Urinary bladder (tissue), 4 donors: Measurements from ENCODE around the gene DNAJB2. TPM values are rescaled to one million over a fixed set of nuclear protein-coding genes. Genes with fewer than 3 reads are reported as not detected.
"Not testable (repeated sequence)": the region's sequence is repeated elsewhere in the genome, so short reads cannot be mapped to it uniquely, and the experiment has no call there.

ENCODE experiments used
- DNase-seq: peaks from one replicate; pipeline ENCODE4 v3.0.0-alpha.2; 2015; ENCODE audit errors: extremely low spot score
- H3K27ac ChIP-seq: one replicate; pipeline ENCODE4 v1.5.1; 2013; ENCODE audit warnings: low read depth, mild to moderate bottlenecking, moderate library complexity
- H3K36me3 ChIP-seq: one replicate; pipeline ENCODE4 v1.6.1; 2013; ENCODE audit warnings: mild to moderate bottlenecking, moderate library complexity; ENCODE audit not compliant: insufficient read depth
- H3K4me1 ChIP-seq: one replicate; pipeline ENCODE4 v1.6.1; 2013; ENCODE audit warnings: mild to moderate bottlenecking, moderate library complexity; ENCODE audit not compliant: insufficient read depth
- H3K4me3 ChIP-seq: one replicate; pipeline ENCODE4 v1.5.1; 2013; ENCODE audit warnings: low read depth, low read length
- whole genome bisulfite sequencing: extraction: QIAGEN DNeasy Blood & Tissue Kit; methylation state at CpG from one replicate; pipeline ENCODE4 v1.1.7; 2013; 5-methylcytosine and 5-hydroxymethylcytosine counted together
- polyA plus RNA-seq: library from polyadenylated mRNA; stranded (reverse); fragments of 200-250 nt; gene quantifications from one replicate; pipeline ENCODE4 v1.2.3, GENCODE V29; 2013
- total RNA-seq: library from RNA; depleted of rRNA; stranded (reverse); fragments of >200 nt; gene quantifications from one replicate; pipeline ENCODE4 v1.2.3, GENCODE V29; 2014
- donor health status: healthy with polysubstance abuse.
- donor health status: healthy.

The DNAJB2 gene
- total and polyA plus RNA-seq, 2 donors = 38.7 to 76.9 TPM

DNA sequence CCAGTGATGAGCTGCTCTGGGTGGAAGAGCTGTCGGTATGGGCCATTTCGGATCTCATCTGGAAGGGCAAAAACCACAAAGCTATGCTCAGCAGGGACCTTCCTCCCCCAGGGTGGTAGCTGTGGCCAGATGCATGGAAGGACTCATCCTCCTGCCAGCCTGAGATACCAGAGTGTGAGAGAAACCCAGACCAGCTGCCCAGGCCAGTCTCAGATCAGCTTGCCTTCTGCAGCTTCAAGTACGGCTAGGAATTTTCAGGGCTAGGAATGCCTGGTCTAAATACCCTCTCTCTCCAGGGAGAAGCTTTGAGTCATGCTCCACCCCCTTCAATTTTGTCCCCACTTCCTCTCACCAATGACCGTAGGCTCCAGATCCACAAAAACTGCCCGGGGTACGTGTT is 27.5 kb upstream of the DNAJB2 start:
- no peak overlapping the region for H3K4me3 ChIP-seq
- no peaks in the 10 kb centered on the region for H3K4me1 ChIP-seq
- no peaks in the 10 kb centered on the region for H3K36me3 ChIP-seq
- H3K27ac ChIP-seq = no peak overlapping the region
- 81% methylated on average over 6 of the region's 6 CpGs for WGBS
- no peak for DNase-seq

DNA sequence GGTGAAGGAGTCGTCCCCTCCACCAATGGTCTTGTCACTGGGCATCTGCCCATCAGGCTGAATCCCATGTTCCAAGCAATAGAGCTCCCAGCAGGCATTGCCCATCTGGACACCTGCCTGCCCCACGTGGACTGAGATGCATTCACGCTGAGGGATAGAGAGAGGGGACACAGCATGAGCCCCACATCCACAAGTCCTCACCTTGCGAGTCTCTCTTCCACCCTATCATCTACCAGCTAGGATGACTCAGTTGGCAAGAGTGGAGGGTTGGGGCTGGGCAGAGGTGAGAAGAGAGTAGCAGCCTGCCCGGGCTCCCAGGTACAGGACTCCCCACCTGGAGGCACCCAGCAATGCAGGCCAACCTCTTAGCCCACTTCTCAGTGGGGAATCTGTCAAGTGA is 27.1 kb upstream of the DNAJB2 start:
- no peak for DNase-seq
- H3K4me3 ChIP-seq = peak overlapping the region; percentile 59
- WGBS = 69% methylated on average over 5 of the region's 5 CpGs
- no peaks in the 10 kb centered on the region for H3K36me3 ChIP-seq
- H3K27ac ChIP-seq = peak overlapping the region; percentile 28
- H3K4me1 ChIP-seq = no peaks in the 10 kb centered on the region

GRCh38 chr2:219252570-219252899 is 26.6 kb upstream of the DNAJB2 start:
- no peak for DNase-seq
- Histone ChIP-seq H3K4me1 (no peaks in the 10 kb centered on the region), H3K36me3 (no peaks in the 10 kb centered on the region), H3K4me3 (peak overlapping the region; percentile 59), H3K27ac (peak overlapping the region; percentile 1)
- 16% methylated on average over 9 of the region's 9 CpGs for WGBS

- Histone ChIP-seq H3K4me1 (no peaks in the 10 kb centered on the region), H3K36me3 (no peaks in the 10 kb centered on the region), H3K27ac (peak within 1 kb of the TSS; percentile 43), H3K4me3 (peak within 1 kb of the TSS; percentile 59)
- 4% methylated on average over 49 of the region's 49 CpGs for WGBS
- no peak for DNase-seq
These were observed 26.0 kb upstream of the DNAJB2 start, which contains the start of gene TUBA4B for GRCh38 chr2:219252900-219253752. TUBA4B (plus strand) TSS chr2:219253243; CDS start chr2:219253408, 165 bp downstream.

DNA sequence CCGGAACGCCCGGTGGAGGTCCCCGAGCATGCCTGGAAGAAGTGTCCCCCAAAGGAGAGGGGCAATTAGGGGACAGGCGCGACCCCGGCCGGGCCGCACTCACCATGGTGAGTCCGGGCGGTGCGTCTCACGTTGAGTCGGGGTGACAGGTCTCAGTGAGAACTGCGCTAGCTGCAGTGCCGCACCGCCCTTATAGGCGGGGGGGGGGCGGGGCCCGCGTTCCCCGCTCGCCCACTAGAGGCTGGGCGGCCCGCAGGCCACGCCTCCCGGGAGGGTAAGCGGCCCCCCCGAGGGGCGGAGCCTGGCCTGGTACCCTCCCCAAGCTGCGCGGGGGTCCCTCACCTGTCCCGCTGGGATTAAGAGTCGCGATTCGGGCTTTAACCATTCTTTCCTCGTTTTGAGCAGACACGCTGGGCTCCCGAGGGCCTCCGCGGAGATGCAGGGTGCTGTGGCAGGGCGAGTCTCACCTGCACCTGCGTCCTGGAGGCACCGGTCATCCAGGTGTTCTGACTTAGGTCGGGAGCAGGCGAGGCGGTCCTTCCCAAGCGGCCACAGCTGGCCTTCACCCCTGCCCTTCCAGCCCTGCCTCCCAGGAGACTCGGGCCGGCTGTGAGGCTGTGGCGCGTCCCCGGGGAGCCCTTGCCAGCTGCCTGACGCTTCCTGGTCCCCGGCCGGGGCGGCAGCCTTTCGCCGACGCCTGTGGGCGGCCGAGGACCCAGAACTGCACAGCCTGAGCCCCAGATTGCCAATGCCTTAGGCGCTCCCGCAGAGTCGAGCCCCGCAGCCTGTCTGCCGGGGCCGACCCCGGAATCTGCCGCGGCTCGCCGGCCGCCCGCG is 25.2 kb upstream of the DNAJB2 start, which contains the start of gene TUBA4A:
TSS of gene TUBA4A (minus strand) at position 166 of the 837 bp plus-strand sequence. CDS start at position 106, 60 bp downstream.
- under 1% methylated on average over 76 of the region's 76 CpGs for WGBS
- DNase-seq = no peak
- H3K4me1 ChIP-seq = no peaks in the 10 kb centered on the region
- H3K36me3 ChIP-seq = no peaks in the 10 kb centered on the region
- peak within 1 kb of the TSS; percentile 59 for H3K4me3 ChIP-seq
- peak within 1 kb of the TSS; percentile 64 for H3K27ac ChIP-seq

DNA sequence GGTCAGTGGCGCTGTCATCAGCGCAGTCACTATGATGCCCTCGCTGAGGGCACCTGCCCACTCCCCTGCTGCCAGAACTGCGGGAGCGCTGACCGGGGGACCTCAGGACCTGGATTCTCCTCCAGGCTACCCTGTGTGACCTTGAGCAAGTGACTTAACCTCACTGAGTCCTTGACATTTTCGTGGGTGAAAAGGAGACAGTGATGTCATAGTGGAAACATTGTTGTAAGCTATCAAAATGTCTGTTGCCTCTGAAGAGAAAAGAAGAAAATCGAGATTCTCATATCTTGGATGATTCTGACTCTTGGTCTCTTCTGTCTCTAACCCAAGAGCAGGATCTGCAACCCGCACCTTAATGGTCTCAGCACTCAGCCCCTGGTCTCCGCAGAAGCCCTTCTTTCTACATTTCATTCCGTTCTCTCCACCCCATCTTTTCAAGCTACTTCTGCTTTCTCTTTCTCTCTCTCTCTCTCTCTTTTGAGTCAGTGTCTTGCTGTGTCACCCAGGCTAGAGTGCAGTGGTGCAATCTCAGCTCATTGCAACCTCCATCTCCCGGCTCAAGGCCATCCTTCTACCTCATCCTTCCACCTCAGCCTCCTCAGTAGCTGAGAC is 24.5 kb upstream of the DNAJB2 start:
- Histone ChIP-seq H3K4me1 (no peaks in the 10 kb centered on the region), H3K4me3 (peak overlapping the region; percentile 59), H3K36me3 (no peaks in the 10 kb centered on the region), H3K27ac (no peak overlapping the region)
- WGBS = 23% methylated on average over 12 of the region's 12 CpGs
- DNase-seq = no peak

DNA sequence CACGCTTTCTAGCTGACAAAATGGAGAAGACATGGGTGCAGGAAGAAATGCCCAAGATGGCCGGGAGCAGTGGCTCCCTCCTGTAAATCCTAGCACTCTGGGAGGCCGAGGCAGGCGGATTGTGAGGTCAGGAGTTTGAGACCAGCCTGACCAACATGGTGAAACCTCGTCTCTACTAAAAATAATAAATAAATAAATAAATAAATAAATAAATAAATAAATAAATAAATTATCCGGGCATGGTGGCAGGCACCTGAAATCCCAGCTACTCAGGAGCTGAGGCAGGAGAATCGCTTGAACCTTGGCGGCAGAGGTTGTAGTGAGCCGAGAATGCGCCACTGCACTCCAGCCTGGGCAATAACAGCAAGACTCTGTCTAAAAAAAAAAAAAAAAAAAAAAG is 20.2 kb upstream of the DNAJB2 start:
- 82% methylated on average over 10 of the region's 10 CpGs for WGBS
- not testable (repeated sequence) for H3K4me1 ChIP-seq, DNase-seq, H3K36me3 ChIP-seq, H3K4me3 ChIP-seq, H3K27ac ChIP-seq

DNA sequence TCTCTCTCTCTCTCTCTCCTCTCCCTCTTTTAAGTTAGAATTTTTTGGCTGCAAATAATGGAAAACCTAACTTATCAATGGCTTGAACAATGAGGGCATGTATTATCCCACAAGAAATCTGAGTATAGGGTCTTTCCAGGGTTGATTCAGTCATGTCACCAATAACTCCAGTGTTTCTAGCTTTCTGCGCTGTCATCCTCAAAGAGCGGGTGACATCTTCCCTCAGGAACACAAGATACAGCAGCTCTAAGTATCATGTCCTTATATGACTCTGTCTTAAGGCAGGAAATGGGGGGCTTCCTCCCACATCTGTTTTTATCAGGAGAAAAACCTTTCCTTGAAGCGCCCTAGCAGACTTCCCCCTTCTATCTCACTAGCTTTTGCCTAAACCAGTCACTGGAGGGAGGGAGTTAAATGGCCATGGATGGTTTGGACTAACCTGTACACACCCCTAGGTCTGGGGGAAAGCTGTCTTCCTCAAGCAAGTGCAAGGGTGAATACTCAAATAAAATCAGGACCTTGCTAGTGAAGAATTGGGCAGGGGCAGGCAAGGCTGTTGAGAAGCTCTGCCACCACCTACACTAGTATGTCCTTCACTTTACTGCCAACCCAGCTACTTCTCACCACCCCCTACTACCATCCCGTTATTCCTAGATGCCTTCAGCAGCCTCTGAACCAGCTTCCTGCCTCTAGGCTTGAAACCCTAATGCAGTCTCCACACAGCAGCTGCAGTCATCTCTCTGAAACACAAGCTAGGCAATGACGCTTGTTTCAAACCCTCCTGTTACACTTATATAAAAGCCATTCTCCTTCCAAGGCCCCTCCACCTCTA is 17.9 kb upstream of the DNAJB2 start:
- no peak for DNase-seq
- no peak overlapping the region for H3K27ac ChIP-seq
- no peaks in the 10 kb centered on the region for H3K36me3 ChIP-seq
- H3K4me3 ChIP-seq = no peak overlapping the region
- no peaks in the 10 kb centered on the region for H3K4me1 ChIP-seq
- WGBS = 67% methylated on average over 5 of the region's 5 CpGs

DNA sequence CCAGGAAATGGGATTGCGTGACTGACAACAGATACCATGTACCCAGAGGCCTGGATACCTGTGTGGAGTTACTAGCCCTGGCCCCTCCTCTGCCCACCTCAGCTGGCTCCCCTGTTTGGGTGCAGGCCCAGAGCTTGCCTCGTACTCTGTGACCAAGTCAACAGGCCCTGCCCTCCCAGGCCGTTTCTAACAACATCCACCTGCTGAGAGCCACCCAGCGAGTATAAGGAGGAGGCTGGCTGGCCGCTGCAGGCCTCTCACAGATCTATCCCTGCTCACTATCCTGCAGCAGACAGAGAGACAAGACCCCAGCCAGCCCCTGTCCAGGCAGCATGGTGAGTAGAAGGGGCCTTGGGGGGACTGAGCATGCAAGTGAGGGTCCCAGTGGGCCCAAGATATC is 12.9 kb upstream of the DNAJB2 start:
- no peak overlapping the region for H3K4me3 ChIP-seq
- WGBS = 60% methylated on average over 5 of the region's 5 CpGs
- no peaks in the 10 kb centered on the region for H3K4me1 ChIP-seq
- DNase-seq = no peak
- no peak overlapping the region for H3K27ac ChIP-seq
- H3K36me3 ChIP-seq = no peaks in the 10 kb centered on the region

DNA sequence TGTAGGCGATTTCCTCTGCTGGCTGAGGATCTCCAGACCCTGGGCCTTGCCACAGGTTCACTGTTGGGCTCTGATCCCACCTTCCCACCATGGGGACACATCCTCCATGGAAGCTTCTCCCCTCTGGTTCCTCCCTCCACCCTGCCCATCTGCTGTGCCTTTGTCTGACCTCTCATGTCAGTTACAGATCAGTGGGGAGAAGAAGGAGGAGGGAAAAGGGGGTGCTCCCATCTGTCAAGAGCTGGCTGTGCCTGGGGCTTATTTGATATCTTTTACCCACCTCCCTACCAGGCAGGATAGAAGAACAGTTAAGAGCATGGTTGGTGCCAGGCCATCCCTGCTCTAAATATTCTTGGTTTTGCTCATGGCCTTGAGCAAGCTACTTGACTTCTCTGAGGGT is 12.3 kb upstream of the DNAJB2 start:
- Histone ChIP-seq H3K4me3 (no peak overlapping the region), H3K27ac (no peak overlapping the region), H3K4me1 (no peaks in the 10 kb centered on the region), H3K36me3 (no peaks in the 10 kb centered on the region)
- DNase-seq = no peak
- WGBS = 89% methylated on average over 1 of the region's 1 CpG

DNA sequence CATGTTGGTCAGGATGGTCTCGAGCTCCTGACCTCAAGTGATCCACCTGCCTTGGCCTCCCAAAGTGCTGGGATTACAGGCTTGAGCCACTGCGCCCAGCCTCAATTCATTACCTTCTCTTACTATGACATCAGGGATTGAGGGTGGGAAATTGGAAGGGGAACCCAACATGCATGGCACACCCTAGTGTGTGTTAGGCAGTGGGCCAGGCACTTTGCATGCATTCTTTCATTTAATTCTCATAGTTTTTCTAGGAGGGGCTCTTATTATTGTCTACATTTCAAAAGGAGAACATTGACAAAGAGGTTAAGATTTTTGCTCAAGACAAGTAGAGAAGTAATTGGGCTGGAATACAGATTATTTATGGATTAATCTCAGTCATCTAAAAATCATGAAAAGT is 10.9 kb upstream of the DNAJB2 start:
- WGBS = 85% methylated on average over 2 of the region's 2 CpGs
- Histone ChIP-seq H3K36me3 (no peaks in the 10 kb centered on the region), H3K27ac (no peak overlapping the region), H3K4me1 (no peaks in the 10 kb centered on the region), H3K4me3 (no peak overlapping the region)
- no peak for DNase-seq

GRCh38 chr2:219269362-219270054 is 9.7 kb upstream of the DNAJB2 start:
- WGBS = 53% methylated on average over 8 of the region's 8 CpGs
- DNase-seq = no peak

More at GRCh38 chr2:219269362-219270054, 9.7 kb upstream of the DNAJB2 start:
- H3K4me1 ChIP-seq = no peaks in the 10 kb centered on the region
- no peaks in the 10 kb centered on the region for H3K36me3 ChIP-seq
- no peak overlapping the region for H3K4me3 ChIP-seq
- H3K27ac ChIP-seq = no peak overlapping the region
